Keratinocyte (primary cell): ENCODE measurements around the gene DPM1. TPM values are rescaled to one million over a fixed set of nuclear protein-coding genes. Genes with fewer than 3 reads are reported as not detected.
A peak's percentile ranks its signal among the peaks of the same experiment; 100 is the strongest.

Source experiments
- DNase-seq: peaks from one replicate; pipeline ENCODE4 v3.0.0-alpha.2; 2011; ENCODE audit warnings: low read depth, missing footprints, low spot score
- FAIRE-seq: peaks from 2 replicates; lab custom pipeline; 2011; peaks lifted over from hg19 to GRCh38; lab: Jason Lieb, UNC
- H2AFZ ChIP-seq: 2 replicates; pipeline ENCODE4 v1.6.0; 2012; ENCODE audit warnings: low read length, control low read depth, inconsistent platforms; ENCODE audit not compliant: control insufficient read depth
- H3K27ac ChIP-seq: 2 replicates; pipeline ENCODE4 v1.5.1; 2011; ENCODE audit warnings: low read length; ENCODE audit not compliant: control insufficient read depth, insufficient read depth
- H3K27me3 ChIP-seq: 3 replicates; pipeline ENCODE4 v1.6.0; 2011; ENCODE audit warnings: low read length; ENCODE audit not compliant: control insufficient read depth, insufficient read depth; ENCODE audit errors: extremely low read depth
- H3K36me3 ChIP-seq, 2 experiments: 2 replicates in 1 of 2; 3 replicates in 1 of 2; pipeline ENCODE4 v1.5.1; 2011; ENCODE audit warnings: low read length in 2 of 2, mild to moderate bottlenecking in 1 of 2; ENCODE audit not compliant: control insufficient read depth in 2 of 2, insufficient read depth in 2 of 2; ENCODE audit errors: extremely low read depth in 1 of 2
- H3K4me1 ChIP-seq: 3 replicates; pipeline ENCODE4 v1.5.1; 2011; ENCODE audit warnings: low read length; ENCODE audit not compliant: control insufficient read depth, insufficient read depth; ENCODE audit errors: extremely low read depth
- H3K4me2 ChIP-seq: 3 replicates; pipeline ENCODE4 v1.6.0; 2011; ENCODE audit warnings: low read depth, low read length; ENCODE audit not compliant: control insufficient read depth, insufficient read depth; ENCODE audit errors: extremely low read depth
- H3K4me3 ChIP-seq, 3 experiments: fragments of 200-600 bp in 1 of 3; sonication (generic) in 1 of 3; 2 replicates in 2 of 3; 3 replicates in 1 of 3; pipeline ENCODE4 v1.5.1; 2011 to 2016; ENCODE audit warnings: low read length in 3 of 3, mild to moderate bottlenecking in 3 of 3, control low read depth in 2 of 3, inconsistent platforms in 1 of 3, low read depth in 1 of 3, mixed read lengths in 1 of 3, mixed run types in 1 of 3, moderate library complexity in 1 of 3; ENCODE audit not compliant: control insufficient read depth in 2 of 3, insufficient read depth in 2 of 3; ENCODE audit errors: extremely low read depth in 1 of 3
- H3K79me2 ChIP-seq: 2 replicates; pipeline ENCODE4 v1.6.0; 2012; ENCODE audit warnings: low read length; ENCODE audit not compliant: control insufficient read depth, insufficient read depth
- H3K9ac ChIP-seq: 3 replicates; pipeline ENCODE4 v1.6.0; 2011; ENCODE audit warnings: low read length; ENCODE audit not compliant: control insufficient read depth, insufficient read depth; ENCODE audit errors: extremely low read depth
- H3K9me1 ChIP-seq: 3 replicates; pipeline ENCODE4 v1.6.0; 2011; ENCODE audit warnings: low read length; ENCODE audit not compliant: control insufficient read depth, insufficient read depth; ENCODE audit errors: extremely low read depth
- H3K9me3 ChIP-seq: 2 replicates; pipeline ENCODE4 v1.5.1; 2012; ENCODE audit warnings: low read depth, low read length; ENCODE audit not compliant: control insufficient read depth
- H4K20me1 ChIP-seq: 3 replicates; pipeline ENCODE4 v1.6.0; 2011; ENCODE audit warnings: low read length; ENCODE audit not compliant: control insufficient read depth, insufficient read depth; ENCODE audit errors: extremely low read depth
- CTCF ChIP-seq, 3 experiments: IDR thresholded peaks in 1 of 3; conservative IDR thresholded peaks in 1 of 3; optimal IDR thresholded peaks in 1 of 3; 2 replicates in 2 of 3; 3 replicates in 1 of 3; pipeline versions ENCODE3 to v1.5.1; 2011; ENCODE audit warnings: low read length in 3 of 3, mild to moderate bottlenecking in 3 of 3, moderate library complexity in 2 of 3, control low read depth in 1 of 3, inconsistent platforms in 1 of 3; ENCODE audit not compliant: insufficient read depth in 2 of 3; ENCODE audit errors: extremely low read depth in 1 of 3
- EZH2 ChIP-seq: IDR thresholded peaks from one replicate; pipeline ENCODE4 v1.6.1; 2012; ENCODE audit warnings: inconsistent platforms, mild to moderate bottlenecking, low read length, moderate library complexity
- dilution Hi-C: fragments of 300-500 bp; cut with MboI; formaldehyde crosslinking; loops from one replicate; pipeline ENCODE4 v1.7.0; 2020; ENCODE audit warnings: low sequenced_read_pairs; ENCODE audit not compliant: extremely low pct_ligation_motif_present
- polyA plus RNA-seq, 5 experiments: library from polyadenylated mRNA; depleted of rRNA in 3 of 5; stranded (reverse) in 3 of 5; stranded (forward) in 1 of 5; unstranded in 1 of 5; fragments of >200 nt; gene quantifications; 1 replicate in 1 of 5; 2 replicates in 3 of 5; 3 replicates in 1 of 5; pipeline versions ENCODE4 v1.2.1 to v1.2.3, GENCODE V29; 2011 to 2012; ENCODE audit warnings: missing spikeins in 2 of 5, low read depth in 1 of 5, low replicate concordance in 1 of 5

The DPM1 gene
- polyA plus RNA-seq, 1 donor (not counting 4 experiments of a cell fraction or from before 2014, with no cell fraction given) = 99.4 TPM

- peak overlapping the region; percentile 87 for H3K9ac ChIP-seq
- no peaks in the 10 kb centered on the region for H4K20me1 ChIP-seq
- peak overlapping the region; percentile 88 for H3K27ac ChIP-seq
- no peak for DNase-seq
- peaks cover 51% of the 10 kb centered on the region for H3K79me2 ChIP-seq
- peaks cover 12 to 21% of the 10 kb centered on the region in 2 experiments for H3K36me3 ChIP-seq
- H3K4me3 ChIP-seq = peak overlapping the region; percentile 86 to 92 (median 87)
- no peaks in the 10 kb centered on the region for H3K9me1 ChIP-seq
- no peak overlapping the region for H2AFZ ChIP-seq
- TF ChIP-seq CTCF (optimal IDR thresholded peaks at IDR 0.05 in 1 of 3, IDR thresholded peaks at IDR 0.05 in 1 of 3, conservative IDR thresholded peaks at IDR 0.05 in 1 of 3; ENCODE audit: extremely low read depth in 1 of 3, insufficient read depth in 2 of 3, low read length in 3 of 3) (no peak), EZH2 (no peak)
- H3K27me3 ChIP-seq = no peaks in the 10 kb centered on the region
- H3K4me1 ChIP-seq = peaks cover 21% of the 10 kb centered on the region
- H3K4me2 ChIP-seq = peak overlapping the region; percentile 99
- H3K9me3 ChIP-seq = no peaks in the 10 kb centered on the region
- no peak for FAIRE-seq
- dilution Hi-C loops = no loop called here
Observed at GRCh38 chr20:50930139-50930975, 28.0 kb downstream of the DPM1 start.

- peak; percentile 91 for DNase-seq
- Histone ChIP-seq H3K9ac (peak overlapping the region; percentile 87), H3K27me3 (no peaks in the 10 kb centered on the region), H3K36me3 (peaks cover 15 to 25% of the 10 kb centered on the region in 2 experiments), H3K4me2 (peak overlapping the region; percentile 99), H4K20me1 (no peaks in the 10 kb centered on the region), H3K79me2 (peaks cover 59% of the 10 kb centered on the region), H3K27ac (peak overlapping the region; percentile 88), H3K9me1 (no peaks in the 10 kb centered on the region), H3K9me3 (no peaks in the 10 kb centered on the region), H2AFZ (no peak overlapping the region), H3K4me1 (peaks cover 21% of the 10 kb centered on the region), H3K4me3 (peak overlapping the region; percentile 86 to 92 (median 87))
- FAIRE-seq = peak; percentile 60
- peak; percentile 100 for TF ChIP-seq CTCF (optimal IDR thresholded peaks at IDR 0.05 in 1 of 3, IDR thresholded peaks at IDR 0.05 in 1 of 3, conservative IDR thresholded peaks at IDR 0.05 in 1 of 3; ENCODE audit: extremely low read depth in 1 of 3, insufficient read depth in 2 of 3, low read length in 3 of 3)
- TF ChIP-seq EZH2 = no peak
- dilution Hi-C loops = no loop called here
Observed at GRCh38 chr20:50929299-50930138, 28.8 kb downstream of the DPM1 start.
